ENCODE measurements around the gene MGAT5B.

DNA sequence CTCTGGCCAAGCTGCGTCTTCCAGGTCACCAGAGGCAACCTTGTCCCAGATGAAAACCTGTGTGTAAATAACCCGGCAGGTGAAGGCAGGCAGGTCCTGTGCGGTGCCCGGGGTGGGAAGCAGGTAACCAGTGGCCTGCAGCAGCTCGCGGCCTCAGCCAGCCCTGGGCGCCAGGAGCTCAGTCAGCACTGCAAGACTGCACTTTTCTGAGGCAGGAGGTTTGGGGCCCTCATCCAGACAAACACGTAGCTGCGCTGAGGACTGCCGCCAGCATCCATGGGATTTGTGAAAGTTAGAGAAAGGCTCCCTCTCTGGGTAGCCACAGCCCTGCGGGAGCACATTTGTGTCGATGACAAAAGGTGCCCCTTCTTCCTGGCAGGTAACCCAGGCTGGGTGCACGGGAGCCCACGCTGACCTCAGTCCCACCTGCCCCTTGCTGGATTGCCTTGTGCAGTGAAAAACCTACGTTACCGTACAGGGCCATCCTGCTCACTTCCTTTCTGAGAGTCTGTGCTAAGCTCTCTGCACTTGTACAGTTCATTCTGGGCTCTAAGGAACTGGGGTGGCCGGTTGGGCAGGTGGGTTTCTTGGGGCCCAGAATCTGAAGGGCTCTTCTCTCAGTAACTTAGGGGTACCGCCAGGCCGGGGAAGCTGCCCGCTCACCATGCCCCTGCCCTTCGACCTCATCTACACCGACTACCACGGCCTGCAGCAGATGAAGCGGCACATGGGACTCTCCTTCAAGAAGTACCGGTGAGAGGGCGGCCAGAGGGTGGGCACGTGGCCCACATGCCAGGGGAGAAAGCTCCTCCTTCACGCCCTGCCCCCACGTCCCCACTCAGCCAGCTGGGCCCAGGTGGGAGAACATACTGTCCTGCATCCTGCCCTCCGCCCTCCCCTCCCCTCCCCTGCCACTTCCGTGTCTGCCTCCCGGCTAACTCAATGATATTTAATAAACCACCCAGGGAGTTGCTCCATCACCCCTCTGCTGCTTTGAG lies 56.4 kb downstream of the MGAT5B start:
- TF ChIP-seq POLR2A (IDR thresholded peaks at IDR 0.05; ENCODE audit: low read depth, low read length), result no peak
- no peak for TF ChIP-seq POLR2AphosphoS5 (IDR thresholded peaks at IDR 0.05; ENCODE audit: low read depth, low read length)

Measured in GM12891 (cell line).